Measurements from ENCODE around the gene CDHR2.

DNA sequence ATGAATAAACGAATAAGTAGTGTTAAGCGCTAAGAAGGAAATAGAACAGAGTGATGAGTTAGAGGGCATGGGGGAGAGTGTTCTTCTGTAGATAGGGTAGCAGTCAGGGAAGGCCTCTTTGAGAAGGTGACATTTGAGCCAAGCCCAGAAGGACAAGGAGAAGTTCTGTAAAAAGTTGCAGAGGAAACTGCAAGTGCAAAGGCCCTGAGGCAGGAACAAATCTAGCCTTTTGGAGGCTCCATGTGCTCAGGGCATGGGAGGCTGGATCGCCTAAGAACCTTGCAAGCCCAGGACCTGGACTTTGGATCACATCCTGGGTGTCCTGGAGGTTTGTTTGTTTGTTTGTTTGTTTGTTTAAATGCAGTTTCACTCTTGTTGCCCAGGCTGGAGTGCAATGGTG, 89.3 kb downstream of the CDHR2 start:
- TF ChIP-seq, protein P1, sequence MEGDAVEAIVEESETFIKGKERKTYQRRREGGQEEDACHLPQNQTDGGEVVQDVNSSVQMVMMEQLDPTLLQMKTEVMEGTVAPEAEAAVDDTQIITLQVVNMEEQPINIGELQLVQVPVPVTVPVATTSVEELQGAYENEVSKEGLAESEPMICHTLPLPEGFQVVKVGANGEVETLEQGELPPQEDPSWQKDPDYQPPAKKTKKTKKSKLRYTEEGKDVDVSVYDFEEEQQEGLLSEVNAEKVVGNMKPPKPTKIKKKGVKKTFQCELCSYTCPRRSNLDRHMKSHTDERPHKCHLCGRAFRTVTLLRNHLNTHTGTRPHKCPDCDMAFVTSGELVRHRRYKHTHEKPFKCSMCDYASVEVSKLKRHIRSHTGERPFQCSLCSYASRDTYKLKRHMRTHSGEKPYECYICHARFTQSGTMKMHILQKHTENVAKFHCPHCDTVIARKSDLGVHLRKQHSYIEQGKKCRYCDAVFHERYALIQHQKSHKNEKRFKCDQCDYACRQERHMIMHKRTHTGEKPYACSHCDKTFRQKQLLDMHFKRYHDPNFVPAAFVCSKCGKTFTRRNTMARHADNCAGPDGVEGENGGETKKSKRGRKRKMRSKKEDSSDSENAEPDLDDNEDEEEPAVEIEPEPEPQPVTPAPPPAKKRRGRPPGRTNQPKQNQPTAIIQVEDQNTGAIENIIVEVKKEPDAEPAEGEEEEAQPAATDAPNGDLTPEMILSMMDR (IDR thresholded peaks at IDR 0.05; ENCODE audit: extremely low read depth in 1 of 2, insufficient read depth in 1 of 2, low read depth in 1 of 2, low read length in 2 of 2), result no peak
- TF ChIP-seq, protein P2, sequence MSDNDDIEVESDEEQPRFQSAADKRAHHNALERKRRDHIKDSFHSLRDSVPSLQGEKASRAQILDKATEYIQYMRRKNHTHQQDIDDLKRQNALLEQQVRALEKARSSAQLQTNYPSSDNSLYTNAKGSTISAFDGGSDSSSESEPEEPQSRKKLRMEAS (IDR thresholded peaks at IDR 0.05; ENCODE audit: insufficient read depth, insufficient read length), result no peak
- TF ChIP-seq POLR2A (IDR thresholded peaks at IDR 0.05; ENCODE audit: low read depth, low read length) (no peak), MYC (IDR thresholded peaks at IDR 0.05; ENCODE audit: low read depth, low read length) (no peak), EZH2 (IDR thresholded peaks at IDR 0.05; ENCODE audit: borderline replicate concordance, low read depth, low read length, severe bottlenecking) (no peak)

Measured in endothelial cell of umbilical vein (primary cell).